GM18517 (cell line): Measurements from ENCODE around the gene GRIK3.

Experiments
- ATAC-seq: cut with Tn5 transposase; IDR thresholded peaks from one replicate; pipeline ENCODE4 v1.9.1; 2021; ENCODE audit warnings: mild to moderate bottlenecking, moderate library complexity; ENCODE audit not compliant: unreplicated experiment

GRIK3 gene

DNA sequence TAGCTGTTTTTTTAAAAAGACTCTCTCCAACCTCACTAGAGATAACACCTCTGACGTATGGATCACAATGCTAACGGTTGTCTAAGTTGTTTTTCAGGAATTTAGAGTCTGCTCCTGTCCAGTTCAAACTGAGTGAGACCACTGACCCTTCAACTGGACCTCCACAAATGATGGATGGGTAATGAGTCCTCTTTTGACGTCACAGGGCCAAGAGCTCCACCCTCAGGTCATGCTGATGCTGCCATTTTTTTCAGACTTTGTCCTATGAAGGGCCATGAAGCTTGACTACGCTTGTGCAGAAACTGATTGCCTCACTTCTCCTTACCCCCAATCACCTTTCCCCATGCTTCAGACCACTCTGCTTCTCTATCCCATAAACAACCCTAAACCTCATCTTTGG, 16.6 kb downstream of the GRIK3 start:
- ATAC-seq, result no peak

DNA sequence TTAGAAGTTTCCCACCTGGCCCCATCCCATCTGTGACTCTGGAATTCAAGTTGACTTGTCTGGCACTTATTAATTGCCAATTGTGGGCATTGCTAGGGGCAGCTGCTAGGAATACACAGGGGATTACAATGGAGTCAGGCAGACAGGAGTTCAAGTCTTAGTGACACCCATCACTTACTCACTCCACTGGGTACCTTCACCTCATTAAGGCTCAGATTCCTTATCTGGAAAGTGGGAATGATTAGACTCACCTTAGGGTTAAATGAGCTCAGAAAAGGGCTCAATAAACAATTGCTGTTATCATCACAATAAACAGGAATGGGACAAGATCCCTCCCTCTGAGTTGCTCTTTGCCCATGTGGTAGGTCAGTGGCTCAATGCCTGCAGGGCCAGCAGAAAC, 18.2 kb downstream of the GRIK3 start:
- ATAC-seq, result no peak

DNA sequence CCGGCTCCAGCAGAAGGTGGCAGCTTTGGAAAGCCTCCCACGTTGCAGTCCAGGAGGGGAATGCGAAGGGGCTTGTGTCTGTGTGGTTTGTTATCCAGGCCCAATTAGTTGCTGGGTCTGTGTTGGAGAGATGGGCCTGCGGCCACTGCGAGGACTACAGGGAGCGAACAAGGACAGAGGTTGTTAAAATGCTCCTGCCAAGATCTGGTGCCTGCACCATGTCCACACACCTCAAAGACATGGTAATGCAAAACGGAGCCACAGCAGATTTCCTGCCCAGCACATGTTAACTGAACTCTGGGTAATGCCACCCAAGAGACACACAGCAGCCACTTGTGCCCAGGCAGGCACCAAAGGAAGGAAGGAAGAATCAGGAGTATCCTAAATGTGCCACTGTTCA, 18.6 kb downstream of the GRIK3 start:
- no peak for ATAC-seq

DNA sequence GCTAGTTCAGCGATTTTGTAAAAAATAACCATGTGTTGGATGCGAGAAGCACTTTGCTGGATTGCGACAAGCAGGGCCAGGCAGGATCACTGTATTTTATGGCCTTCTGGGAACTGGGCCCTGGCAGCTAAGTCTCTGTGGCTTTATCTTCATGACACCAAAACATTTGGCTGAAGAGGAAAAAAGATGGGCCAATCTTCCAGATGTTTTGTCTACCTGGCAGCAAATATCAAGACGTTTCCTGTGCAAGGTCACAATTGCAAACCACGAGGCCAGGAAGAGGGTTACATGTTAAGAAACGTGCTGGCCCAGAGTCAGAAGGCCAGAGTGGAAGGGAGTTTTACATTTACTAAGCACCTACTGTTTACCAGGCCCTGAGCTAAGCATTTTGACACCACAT, 22.1 kb downstream of the GRIK3 start:
- no peak for ATAC-seq

DNA sequence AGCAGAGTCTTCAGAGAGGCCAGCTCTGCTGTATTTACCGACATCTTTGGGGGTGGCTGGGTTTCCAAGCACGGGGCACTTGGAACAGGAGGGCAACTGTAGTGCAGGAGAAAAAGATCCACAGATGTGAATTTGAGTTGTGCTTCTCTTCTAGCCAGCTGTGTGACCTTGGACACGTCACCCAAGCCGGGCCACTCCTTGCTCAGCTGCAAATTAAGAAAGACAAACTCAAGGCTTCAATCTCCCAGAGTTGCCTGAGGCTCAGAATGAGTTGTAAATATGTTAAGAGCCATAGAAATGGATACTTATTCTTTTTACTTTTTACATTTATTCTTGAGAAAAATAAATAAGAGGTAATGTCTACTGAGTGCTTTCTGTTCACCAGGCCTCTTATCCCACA, 24.3 kb downstream of the GRIK3 start:
- ATAC-seq, result no peak

DNA sequence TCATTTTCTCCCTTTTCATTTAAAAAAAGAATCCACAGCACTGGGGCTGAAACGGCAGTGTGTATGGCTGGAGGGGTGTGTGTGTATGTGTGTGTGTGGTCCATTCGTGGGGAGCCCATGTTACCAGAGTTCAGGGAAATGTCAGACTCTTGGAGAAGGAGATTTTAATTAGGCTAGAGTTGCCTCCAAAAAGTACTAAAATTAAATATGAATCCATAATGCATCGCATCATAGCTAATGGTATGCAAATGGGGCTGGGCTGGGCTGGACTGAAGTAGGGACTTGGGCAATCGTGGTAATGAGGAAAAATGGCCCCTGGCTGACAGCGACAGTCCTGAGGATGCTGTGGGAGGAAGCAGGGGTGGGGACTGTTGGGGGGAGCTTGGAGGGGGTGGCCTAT, 24.8 kb downstream of the GRIK3 start:
- ATAC-seq, result no peak

DNA sequence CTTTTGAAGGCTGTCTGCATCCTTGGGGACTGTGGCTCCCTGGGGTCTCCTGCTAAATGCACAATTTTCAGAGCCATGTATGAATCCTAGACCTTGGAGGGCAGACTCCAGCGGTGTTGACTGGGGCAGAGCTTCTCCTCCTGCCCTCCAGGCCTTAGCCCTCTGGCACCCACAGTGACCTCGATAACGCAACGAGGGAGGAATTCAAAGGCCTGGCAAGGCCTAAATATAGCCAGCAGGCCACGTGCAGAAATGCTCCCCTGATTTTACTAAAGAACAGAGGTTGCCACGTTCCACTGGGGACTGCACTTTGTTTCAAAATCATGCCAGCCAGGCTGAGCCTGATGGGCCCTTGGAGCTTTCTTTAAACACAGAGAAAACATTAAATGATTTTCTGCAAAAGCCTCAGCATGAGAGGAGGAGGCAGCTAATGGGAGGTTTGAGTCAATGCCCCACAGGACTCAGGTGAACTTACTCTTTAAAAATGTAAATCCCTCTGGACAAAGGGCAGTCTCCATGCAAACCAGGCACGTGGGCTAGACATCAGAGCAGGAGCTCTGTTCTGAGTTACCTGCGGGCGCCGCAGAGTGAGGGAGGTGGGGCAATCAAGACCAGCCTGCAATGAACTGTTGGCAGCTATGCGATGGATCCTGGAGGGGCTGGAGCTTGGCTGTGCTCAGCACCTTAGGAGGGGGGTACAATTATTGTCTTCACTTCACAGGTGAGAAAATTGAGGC, 28.0 kb downstream of the GRIK3 start:
- ATAC-seq, result no peak

DNA sequence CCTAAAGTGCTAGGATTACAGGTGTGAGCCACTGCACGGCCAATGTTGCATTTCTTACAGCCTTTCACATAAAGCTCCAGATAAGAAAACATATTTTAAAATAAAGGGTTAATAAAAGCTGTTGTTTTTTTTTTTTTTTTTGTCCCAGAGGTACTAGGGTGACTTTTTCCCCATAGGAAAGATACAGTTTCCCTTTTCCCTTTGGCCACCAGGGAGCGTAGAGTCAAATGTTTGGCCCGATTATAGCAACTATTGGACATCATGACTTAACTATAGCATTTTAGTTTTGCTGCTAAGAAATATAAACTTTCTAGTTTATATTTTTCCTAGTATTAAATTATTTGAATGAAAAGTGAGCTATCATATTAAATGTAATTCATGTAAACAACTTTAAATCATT, 31.4 kb downstream of the GRIK3 start:
- ATAC-seq, result no peak

DNA sequence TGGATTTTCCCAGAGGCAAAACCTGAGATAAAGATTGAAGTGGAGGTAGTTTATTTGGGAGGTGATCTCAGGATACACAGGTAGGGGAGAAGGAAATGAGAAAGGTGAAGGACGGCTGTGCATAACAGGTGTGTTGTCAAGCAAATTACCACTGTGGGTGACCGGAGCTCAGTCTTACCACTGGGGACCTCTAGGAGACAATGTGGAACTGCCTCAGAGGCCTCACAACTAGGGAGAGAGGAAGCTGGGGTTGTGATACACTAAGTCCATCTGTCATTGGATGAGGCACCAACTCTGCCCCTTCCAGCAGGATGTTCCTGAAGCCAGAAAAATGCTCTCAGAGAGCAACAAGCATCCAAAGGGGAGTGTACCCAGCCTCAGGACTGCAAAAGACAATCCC, 32.6 kb downstream of the GRIK3 start:
- ATAC-seq, result no peak

DNA sequence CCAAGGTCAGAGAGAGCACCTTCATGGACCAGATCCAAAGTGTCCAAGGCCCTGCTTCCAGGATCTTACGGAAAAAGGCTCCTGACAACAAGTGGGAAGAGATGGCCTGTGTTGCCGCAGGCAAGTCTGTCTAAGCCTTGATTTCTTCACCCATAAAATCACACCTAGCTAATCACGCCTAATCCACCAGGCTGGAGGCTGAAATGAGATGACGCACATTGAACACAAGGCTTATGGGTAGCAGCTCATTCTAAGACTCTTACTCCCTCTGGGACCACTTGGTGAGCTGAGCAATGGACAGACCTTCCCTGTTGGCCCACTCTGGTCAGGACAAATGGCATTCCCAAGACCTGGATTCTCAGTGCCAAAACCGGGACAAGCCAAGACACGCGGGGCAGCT, 38.2 kb downstream of the GRIK3 start:
- ATAC-seq, result no peak

DNA sequence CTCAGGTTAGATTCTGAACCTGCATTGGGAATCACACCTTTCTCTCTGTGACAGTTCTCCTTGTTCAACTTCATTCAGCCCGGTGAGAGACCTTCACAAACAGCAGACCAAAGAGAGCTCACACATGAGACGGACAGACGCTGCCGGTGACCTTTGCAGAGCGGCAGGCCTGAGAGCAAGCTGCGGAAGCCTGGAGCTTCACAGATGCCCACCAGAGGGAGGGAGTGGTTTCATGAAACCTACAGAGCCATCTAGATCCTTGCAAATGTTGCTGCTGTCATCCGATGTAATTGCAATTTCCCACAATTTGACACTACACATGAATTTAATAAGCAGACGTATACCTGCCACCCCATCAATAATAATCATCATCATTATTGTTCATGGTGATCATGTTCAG, 39.4 kb downstream of the GRIK3 start:
- ATAC-seq, result no peak

DNA sequence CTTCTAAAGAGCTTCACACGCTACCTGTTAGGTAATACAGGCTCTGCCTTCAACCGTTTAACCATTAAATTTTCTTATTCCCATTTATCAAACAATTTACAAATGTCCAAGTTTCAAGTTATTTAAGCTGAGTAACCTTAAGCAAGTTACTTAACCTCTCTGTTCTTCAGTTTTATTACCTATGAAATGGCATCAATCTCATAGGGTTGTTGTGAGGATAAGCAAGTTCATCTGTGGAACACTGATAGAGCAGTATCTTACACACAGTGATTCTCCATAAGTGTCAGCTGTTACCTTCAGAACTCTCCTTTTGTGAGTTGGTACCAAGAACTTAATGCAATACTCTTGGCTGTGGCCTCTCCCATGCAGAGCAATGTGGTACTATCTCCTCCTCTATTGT, 40.0 kb downstream of the GRIK3 start:
- ATAC-seq, result no peak

DNA sequence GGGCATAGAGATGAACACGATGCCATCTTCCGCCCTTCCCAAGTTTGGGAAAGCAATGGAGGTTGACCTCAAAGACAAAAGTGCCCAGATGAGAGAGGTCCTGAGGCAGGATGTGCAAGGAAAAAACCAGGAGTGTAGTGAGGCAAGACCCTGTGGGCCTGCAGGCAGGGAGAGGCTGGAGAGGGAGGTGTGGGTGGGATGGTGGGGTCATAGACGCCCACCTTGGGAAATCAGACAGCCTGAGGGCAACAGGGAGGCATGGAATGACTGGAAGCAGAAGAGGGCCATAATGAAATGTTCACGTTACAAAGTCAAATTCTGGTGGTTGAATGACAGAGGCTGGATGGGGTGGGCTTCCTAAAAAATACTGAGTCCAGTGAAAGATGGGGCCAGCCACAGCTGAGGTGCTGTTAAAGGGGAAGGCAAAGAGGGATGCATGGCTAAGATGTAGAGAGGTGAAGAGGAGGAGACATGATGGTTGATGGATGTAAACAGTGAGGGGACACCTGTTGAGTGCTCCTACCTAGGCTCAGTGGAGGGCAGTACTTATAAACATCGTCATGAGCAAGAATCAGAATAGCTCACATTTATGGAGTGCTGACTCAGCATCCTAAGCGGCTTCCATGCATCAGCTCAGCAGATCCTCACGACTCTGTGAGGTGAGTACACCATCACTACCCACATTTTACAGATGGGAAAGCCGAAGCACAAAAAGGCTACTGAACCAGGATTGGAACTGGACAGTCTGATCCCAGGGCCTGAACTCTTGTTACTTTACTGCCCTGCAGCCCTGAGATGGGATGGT, 42.0 kb downstream of the GRIK3 start:
- ATAC-seq, result no peak

DNA sequence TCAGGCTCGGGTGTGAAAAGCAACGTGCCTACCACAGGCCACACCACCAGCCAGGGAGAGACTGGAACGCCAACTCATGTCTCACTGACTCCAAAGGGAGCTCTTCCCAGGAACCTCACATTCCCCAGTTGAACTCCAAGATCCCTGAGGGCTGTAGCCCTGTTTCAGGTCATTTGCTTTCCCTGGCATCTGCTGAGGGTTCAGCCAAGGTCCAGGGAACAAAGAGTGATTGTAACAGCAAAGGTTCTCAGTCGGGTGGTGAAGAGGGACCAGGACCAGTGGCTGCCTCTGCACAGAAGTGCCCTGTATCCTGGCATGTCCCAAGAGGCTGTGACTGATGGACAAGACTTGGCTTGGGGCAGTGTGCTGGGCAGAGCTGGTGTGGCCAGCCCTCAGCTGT, 42.8 kb downstream of the GRIK3 start:
- ATAC-seq, result no peak

DNA sequence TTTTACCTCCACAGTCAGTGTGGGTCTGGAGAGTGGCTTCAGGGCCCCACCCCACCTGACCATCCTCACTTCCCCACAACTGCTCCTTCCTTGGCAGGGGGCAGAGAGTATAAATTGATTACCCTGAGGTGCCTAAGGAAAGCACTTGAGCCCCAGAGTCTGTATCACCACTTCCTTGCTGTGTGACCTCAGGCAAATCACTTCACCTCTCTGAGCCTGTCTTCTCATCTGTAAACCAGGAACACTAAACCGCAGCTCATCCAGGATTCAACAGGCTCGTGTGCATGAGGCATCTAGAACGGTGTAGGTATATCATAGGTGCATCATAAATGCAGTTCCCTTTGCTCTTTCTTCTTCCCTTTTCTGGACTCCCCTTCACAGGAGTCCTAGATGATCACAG, 43.4 kb downstream of the GRIK3 start:
- no peak for ATAC-seq

DNA sequence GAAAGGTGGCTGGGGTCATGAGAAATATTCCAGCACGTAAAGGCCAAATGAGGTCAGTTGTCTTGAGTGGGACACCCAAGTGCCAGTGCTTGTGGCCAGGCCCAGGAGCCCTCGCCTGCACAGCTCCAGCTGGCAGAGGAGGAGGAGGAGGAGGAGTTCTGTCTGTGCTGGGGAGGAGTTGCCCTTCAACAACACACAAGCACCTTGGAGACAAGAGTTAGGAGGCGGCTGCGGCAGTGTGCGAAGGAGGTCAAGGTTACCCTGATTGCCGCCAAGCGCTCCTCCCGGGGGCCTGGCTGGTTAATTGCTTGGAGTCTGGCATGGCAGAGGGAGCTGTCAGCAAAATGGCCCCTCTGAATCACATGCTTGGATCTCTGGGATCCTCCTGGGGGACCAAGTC, 45.1 kb downstream of the GRIK3 start:
- ATAC-seq, result no peak

DNA sequence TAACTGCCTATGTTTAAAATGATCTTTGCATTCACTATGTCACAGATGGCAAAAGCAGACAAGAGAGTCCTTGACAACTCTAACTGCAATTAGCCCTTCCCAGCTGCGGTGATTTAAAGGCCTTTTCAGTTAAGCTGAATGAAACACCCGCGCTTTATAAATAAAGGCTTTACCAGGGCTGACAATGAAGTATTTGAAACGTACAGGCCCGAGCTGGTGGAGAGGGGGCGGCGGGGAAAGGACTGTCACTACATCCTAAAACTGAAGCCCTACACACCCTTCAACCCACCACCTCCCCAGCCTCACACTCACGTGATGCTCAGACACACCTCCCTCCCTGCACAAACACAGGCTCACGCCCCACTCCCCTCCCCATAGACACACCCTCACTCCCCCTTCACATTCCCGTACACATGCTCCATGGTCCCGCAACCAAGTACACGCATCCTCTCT, 45.5 kb downstream of the GRIK3 start:
- ATAC-seq, result no peak

DNA sequence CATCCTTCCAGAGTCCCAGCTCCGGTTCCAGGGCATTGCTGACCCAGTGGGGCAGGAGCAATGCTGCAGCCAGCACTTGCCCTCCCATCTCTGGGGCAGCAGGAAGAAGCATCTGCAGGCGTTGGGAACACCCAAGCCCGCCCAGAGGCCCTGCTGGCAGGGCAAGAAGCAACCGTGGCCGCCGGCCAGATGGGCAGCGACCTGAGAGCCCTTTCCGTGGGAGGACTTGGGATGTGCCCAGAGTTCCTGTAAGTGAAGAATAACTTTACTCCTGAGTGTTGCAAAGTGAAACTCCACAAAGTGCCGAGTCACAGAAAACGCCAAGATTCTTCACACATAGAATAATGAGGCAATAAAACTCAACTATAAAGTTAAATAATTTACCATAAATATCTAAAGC, 46.0 kb downstream of the GRIK3 start:
- ATAC-seq, result no peak

DNA sequence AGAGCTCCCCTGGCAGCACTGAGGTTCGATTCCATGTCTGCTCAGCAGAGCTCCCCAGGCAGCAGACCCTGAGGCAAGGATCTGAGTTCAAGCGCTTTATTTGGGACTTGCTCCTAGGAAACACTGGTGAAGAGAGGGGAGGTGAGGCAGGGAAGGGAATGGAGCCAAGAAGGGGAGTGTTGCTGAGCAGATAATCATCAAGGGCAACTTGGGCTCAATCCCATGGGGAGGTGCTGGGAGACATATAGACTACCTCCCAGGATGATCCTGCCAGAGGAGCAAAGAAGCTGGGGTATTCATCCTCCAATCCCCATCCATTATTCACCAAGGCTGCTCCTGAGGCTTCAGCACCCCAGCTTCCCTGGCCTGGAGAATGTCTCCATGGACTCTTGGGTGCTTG, 47.0 kb downstream of the GRIK3 start:
- no peak for ATAC-seq

DNA sequence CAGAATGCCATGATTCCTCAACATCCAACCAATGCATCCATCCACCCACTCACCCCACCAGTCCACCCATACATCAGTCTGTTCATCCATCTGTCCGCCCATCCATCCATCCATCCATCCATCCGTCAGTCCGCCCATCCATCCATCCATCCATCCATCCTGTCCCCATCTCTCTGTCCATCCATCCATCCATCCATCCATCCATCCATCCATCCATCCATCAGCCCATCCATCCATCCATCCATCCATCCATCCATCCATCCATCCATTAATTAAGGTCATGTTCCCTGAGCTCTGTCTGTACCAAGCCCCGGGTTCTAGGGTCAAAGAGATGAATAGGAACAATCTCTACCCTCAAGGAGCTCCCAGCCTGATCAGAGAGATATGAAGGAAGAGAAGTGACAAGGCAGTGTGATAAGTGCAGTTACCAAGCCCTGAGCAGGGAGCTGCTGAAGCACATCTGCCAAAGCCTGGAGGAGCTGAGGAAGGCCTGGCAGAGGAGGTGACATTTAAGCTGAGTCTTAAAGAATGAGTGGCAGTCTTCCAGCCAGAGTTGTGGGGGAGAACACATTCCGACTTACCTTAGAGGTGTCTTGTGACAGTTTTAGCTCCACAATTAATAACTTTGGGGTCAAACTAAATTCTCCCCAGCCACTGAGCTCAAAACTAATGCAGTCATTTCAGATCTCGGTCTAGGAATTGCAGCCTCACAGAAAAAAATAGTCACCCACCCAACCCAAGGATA, 47.9 kb downstream of the GRIK3 start:
- ATAC-seq, result no peak

DNA sequence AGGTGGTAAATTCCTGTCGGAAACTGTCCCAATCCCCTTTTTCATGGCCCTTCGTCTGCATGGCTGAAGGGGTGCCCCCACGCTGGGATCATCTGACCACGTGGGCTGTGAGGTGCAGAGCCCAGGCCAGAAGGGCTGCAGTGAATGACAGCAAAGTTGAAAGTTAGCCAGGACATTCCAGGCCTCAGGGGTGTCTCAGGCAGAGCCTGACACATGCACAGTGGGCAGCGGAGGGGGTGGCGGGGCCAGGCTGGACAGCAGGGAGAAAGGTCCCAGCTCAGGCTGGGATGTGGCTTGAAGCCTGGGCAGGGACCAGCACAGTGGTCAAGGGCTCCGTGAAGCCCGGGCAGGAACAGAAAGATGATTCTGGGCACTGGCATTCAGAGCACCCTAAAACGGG, 49.6 kb downstream of the GRIK3 start:
- no peak for ATAC-seq

DNA sequence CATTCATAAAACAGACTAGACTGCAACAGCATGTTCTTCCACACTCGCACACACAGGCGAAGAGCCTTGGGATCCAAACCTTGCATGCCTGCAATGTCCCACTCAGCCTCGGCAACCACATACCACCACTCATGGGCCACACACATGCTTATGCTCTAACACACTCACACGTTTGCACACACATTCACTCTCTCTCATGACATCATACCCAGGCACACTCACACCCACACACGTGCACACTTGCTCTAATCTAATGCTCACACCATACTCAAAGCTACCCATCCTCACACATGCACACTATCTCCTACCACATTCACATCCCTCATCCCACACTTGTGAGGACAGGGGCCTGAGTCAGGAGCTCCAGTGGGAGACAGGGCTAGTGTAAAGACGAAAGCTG, 50.3 kb downstream of the GRIK3 start:
- no peak for ATAC-seq
